ENCODE measurements around the gene EEFSEC. TPM values are rescaled to one million over a fixed set of nuclear protein-coding genes. Genes with fewer than 3 reads are reported as not detected.

The EEFSEC gene
- total and polyA plus RNA-seq, 2 of the 8 experiments (the other 6 are each of a cell fraction or from before 2014, with no cell fraction given), result 13.1 to 19.8 TPM

DNA sequence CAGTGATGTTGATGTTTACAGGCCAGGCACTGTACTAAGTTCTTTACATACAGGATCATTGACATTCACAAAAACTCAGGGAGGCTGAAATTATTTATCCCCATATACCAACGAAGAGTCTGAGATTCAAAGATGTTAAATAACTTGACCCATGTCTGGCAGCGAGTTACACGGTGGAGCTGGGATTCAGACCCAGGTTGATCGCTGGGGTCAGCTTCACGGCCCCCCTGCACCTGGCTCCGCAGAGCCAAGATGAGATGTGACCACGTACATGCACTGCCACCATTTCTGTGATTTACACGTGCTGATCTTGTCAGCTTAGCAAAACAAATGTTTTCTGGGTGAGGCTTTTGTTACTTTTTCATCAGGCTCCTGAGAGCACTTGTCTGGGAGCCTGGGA lies 109.8 kb downstream of the EEFSEC start:
- no peak overlapping the region for H4K5ac ChIP-seq (ENCODE audit: insufficient read length, low read depth, low read length)
- no peak overlapping the region for H2BK12ac ChIP-seq (ENCODE audit: low read depth, low read length)
- peaks cover 0 to 3% (median 0%) of the 10 kb centered on the region in 4 experiments; a peak in 1 of 7 replicates for H3K4me1 ChIP-seq (replicated peaks in 1 of 4; ENCODE audit: control insufficient read depth in 3 of 4, insufficient read depth in 4 of 4, low read length in 3 of 4)
- DNase-seq (ENCODE audit: low read depth in 1 of 2, low spot score in 2 of 2) (peak in 1 of 2 experiments; percentile 26), FAIRE-seq (no peak)
- no peak overlapping the region for H4K91ac ChIP-seq (replicated peaks; ENCODE audit: insufficient read length, low read length)
- H3K79me2 ChIP-seq (ENCODE audit: control insufficient read depth in 1 of 2, insufficient read depth in 2 of 2, low read length in 2 of 2), result no peaks in the 10 kb centered on the region
- H2BK20ac ChIP-seq (ENCODE audit: low read length), result no peak overlapping the region
- no peak overlapping the region for H4K8ac ChIP-seq (ENCODE audit: extremely low read depth, insufficient read depth, low read length)
- H2BK120ac ChIP-seq (replicated peaks; ENCODE audit: low read depth, low read length), result no peak overlapping the region
- H3K4me3 ChIP-seq (ENCODE audit: extremely low read depth in 1 of 4, insufficient read depth in 2 of 4, low read depth in 3 of 4, low read length in 4 of 4), result no peak overlapping the region
- WGBS, 2 experiments (ENCODE audit: extremely low coverage in 1 of 2, insufficient coverage in 1 of 2, insufficient read length in 1 of 2, insufficient replicate concordance in 2 of 2, low coverage in 1 of 2, low lambda C conversion rate in 2 of 2, missing lambda C conversion rate in 1 of 2), result 84% methylated on average over 8 of the region's 8 CpGs; no CpG with 5 or more reads in 1 of the 2 experiments
- CTCF ChIA-PET (ENCODE audit: partially characterized antibody), result no interaction called here
- H3K9ac ChIP-seq (replicated peaks in 1 of 4; ENCODE audit: extremely low read depth in 1 of 4, low read depth in 3 of 4, low read length in 3 of 4), result no peak overlapping the region
- POLR2A ChIA-PET (ENCODE audit: partially characterized antibody), result no interaction called here
- H3K4me2 ChIP-seq (ENCODE audit: insufficient read depth in 1 of 2, low read depth in 2 of 2, low read length in 2 of 2), result no peak overlapping the region
- no peak overlapping the region for H3K14ac ChIP-seq (ENCODE audit: insufficient read length)
- H3K18ac ChIP-seq (ENCODE audit: extremely low read depth, low read length), result no peak overlapping the region
- peaks cover 0 to 12% of the 10 kb centered on the region in 2 experiments; a peak in 2 of 4 replicates for H3K9me3 ChIP-seq (ENCODE audit: insufficient read depth in 2 of 2, low read depth in 1 of 2, low read length in 1 of 2)
- no peaks in the 10 kb centered on the region for H3K36me3 ChIP-seq (ENCODE audit: control insufficient read depth in 2 of 4, insufficient read depth in 4 of 4, low read length in 3 of 4)
- no peak overlapping the region for H2BK5ac ChIP-seq (ENCODE audit: low read depth, low read length)
- no peak overlapping the region for H3K23ac ChIP-seq (ENCODE audit: insufficient read length)
- no peak overlapping the region for H3K4ac ChIP-seq (replicated peaks; ENCODE audit: insufficient read length, low read depth, low read length)
- H3K27ac ChIP-seq (ENCODE audit: low read depth, low read length), result no peak overlapping the region
- H3K56ac ChIP-seq (replicated peaks; ENCODE audit: insufficient read length, low read depth, low read length), result no peak overlapping the region
- no peak overlapping the region for H2AK5ac ChIP-seq (ENCODE audit: low read depth, low read length)
- no peaks in the 10 kb centered on the region for H3K23me2 ChIP-seq (ENCODE audit: low read depth, low read length)
- H3K27me3 ChIP-seq (replicated peaks in 1 of 4; ENCODE audit: control insufficient read depth in 3 of 4, extremely low read depth in 1 of 4, insufficient read depth in 3 of 4, low read length in 3 of 4), result no peaks in the 10 kb centered on the region
- no peak overlapping the region for H2BK15ac ChIP-seq (ENCODE audit: low read length)
- no peaks in the 10 kb centered on the region for H3K79me1 ChIP-seq (ENCODE audit: low read depth, low read length)
- H4K20me1 ChIP-seq (replicated peaks in 1 of 2; ENCODE audit: control insufficient read depth in 1 of 2, insufficient read depth in 2 of 2, low read length in 2 of 2), result no peaks in the 10 kb centered on the region
- no peak overlapping the region for H2AFZ ChIP-seq (ENCODE audit: low read length)
- no peak for TF ChIP-seq EP300 (IDR thresholded peaks at IDR 0.05; ENCODE audit: borderline replicate concordance in 1 of 2, low read depth in 2 of 2, low read length in 2 of 2)
- TF ChIP-seq, protein P1, sequence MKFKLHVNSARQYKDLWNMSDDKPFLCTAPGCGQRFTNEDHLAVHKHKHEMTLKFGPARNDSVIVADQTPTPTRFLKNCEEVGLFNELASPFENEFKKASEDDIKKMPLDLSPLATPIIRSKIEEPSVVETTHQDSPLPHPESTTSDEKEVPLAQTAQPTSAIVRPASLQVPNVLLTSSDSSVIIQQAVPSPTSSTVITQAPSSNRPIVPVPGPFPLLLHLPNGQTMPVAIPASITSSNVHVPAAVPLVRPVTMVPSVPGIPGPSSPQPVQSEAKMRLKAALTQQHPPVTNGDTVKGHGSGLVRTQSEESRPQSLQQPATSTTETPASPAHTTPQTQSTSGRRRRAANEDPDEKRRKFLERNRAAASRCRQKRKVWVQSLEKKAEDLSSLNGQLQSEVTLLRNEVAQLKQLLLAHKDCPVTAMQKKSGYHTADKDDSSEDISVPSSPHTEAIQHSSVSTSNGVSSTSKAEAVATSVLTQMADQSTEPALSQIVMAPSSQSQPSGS (IDR thresholded peaks at IDR 0.05; ENCODE audit: low read length), result no peak
- TF ChIP-seq JUND (IDR thresholded peaks at IDR 0.05; ENCODE audit: low read length), result no peak
- TF ChIP-seq, protein P2, sequence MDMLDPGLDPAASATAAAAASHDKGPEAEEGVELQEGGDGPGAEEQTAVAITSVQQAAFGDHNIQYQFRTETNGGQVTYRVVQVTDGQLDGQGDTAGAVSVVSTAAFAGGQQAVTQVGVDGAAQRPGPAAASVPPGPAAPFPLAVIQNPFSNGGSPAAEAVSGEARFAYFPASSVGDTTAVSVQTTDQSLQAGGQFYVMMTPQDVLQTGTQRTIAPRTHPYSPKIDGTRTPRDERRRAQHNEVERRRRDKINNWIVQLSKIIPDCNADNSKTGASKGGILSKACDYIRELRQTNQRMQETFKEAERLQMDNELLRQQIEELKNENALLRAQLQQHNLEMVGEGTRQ (IDR thresholded peaks at IDR 0.05; ENCODE audit: low read length), result no peak
- TF ChIP-seq SP4 (IDR thresholded peaks at IDR 0.05; ENCODE audit: low read length), result no peak
- no peak for TF ChIP-seq GTF2F1 (IDR thresholded peaks at IDR 0.05; ENCODE audit: borderline replicate concordance, low read depth, low read length)
- no peak for TF ChIP-seq KDM5A (IDR thresholded peaks at IDR 0.05; ENCODE audit: low read length)
- no peak for TF ChIP-seq CBX5 (IDR thresholded peaks at IDR 0.05; ENCODE audit: low read depth, low read length)
- TF ChIP-seq KDM1A (IDR thresholded peaks at IDR 0.05; ENCODE audit: borderline replicate concordance, low read length), result no peak
- no peak for TF ChIP-seq CEBPB (IDR thresholded peaks at IDR 0.05; ENCODE audit: low read depth, low read length)
- TF ChIP-seq SUZ12 (IDR thresholded peaks at IDR 0.05; ENCODE audit: low read length), result no peak
- TF ChIP-seq SIN3A (conservative IDR thresholded peaks at IDR 0.05 in 1 of 2, IDR thresholded peaks at IDR 0.05 in 1 of 2; ENCODE audit: low read depth in 1 of 2, low read length in 2 of 2), result no peak
